HEK293 (cell line): Measurements from ENCODE around the gene COL18A1.

Experiments used
- KLF9 ChIP-seq: fragments of 450-650 bp; formaldehyde crosslinking; IDR thresholded peaks from 2 replicates; pipeline ENCODE4 v1.5.1; 2016; ENCODE audit warnings: missing biosample characterization, missing genetic modification characterization, low read depth
- SETDB1 ChIP-seq: IDR thresholded peaks from one replicate; pipeline ENCODE4 v1.6.1; 2017; ENCODE audit warnings: mild to moderate bottlenecking, low read length, moderate library complexity, mixed read lengths; ENCODE audit not compliant: insufficient read length
- SP2 ChIP-seq: fragments of 450-650 bp; formaldehyde crosslinking; IDR thresholded peaks from 2 replicates; pipeline ENCODE4 v1.5.1; 2016; ENCODE audit warnings: missing biosample characterization, missing genetic modification characterization
- SP7 ChIP-seq: fragments of 450-650 bp; formaldehyde crosslinking; IDR thresholded peaks from 2 replicates; pipeline ENCODE4 v1.5.1; 2016; ENCODE audit warnings: missing biosample characterization, missing genetic modification characterization
- YY2 ChIP-seq: fragments of 450-650 bp; formaldehyde crosslinking; IDR thresholded peaks from 2 replicates; pipeline ENCODE4 v1.5.1; 2016; ENCODE audit warnings: missing biosample characterization, missing genetic modification characterization
- ZFP37 ChIP-seq: fragments of 450-650 bp; formaldehyde crosslinking; IDR thresholded peaks from 2 replicates; pipeline ENCODE4 v1.5.1; 2016; ENCODE audit warnings: missing biosample characterization, missing genetic modification characterization
- ZNF274 ChIP-seq, 2 experiments: fragments of 200-500 bp in 1 of 2; fragments of 450-650 bp in 1 of 2; sonication (Bioruptor generic) in 1 of 2; formaldehyde crosslinking in 1 of 2; IDR thresholded peaks; 2 replicates each; pipeline versions ENCODE4 v1.5.1 to v1.6.1; 2014 to 2016; ENCODE audit warnings: borderline replicate concordance in 1 of 2, inconsistent platforms in 1 of 2, low read length in 1 of 2, missing biosample characterization in 1 of 2, missing genetic modification characterization in 1 of 2
- ZNF354C ChIP-seq: fragments of 450-650 bp; formaldehyde crosslinking; IDR thresholded peaks from 2 replicates; pipeline ENCODE4 v1.5.1; 2016; ENCODE audit warnings: missing biosample characterization, missing genetic modification characterization, low read depth, borderline replicate concordance
- ZNF423 ChIP-seq: fragments of 450-650 bp; formaldehyde crosslinking; IDR thresholded peaks from 2 replicates; pipeline ENCODE4 v1.5.1; 2016; ENCODE audit warnings: missing biosample characterization, missing genetic modification characterization
- ZNF660 ChIP-seq: fragments of 450-650 bp; IDR thresholded peaks from 2 replicates; pipeline ENCODE4 v1.5.1; 2018; ENCODE audit warnings: missing biosample characterization, mild to moderate bottlenecking, missing genetic modification characterization
- TF ChIP-seq, protein P1 (sequence below): fragments of 450-650 bp; formaldehyde crosslinking; IDR thresholded peaks from 2 replicates; pipeline ENCODE4 v1.5.1; 2016; ENCODE audit warnings: missing biosample characterization, missing genetic modification characterization
- TF ChIP-seq, protein P2 (sequence below): fragments of 450-650 bp; formaldehyde crosslinking; IDR thresholded peaks from 2 replicates; pipeline ENCODE4 v1.5.1; 2016; ENCODE audit warnings: missing biosample characterization, missing genetic modification characterization
- TF ChIP-seq, protein P3 (sequence below): fragments of 450-650 bp; formaldehyde crosslinking; IDR thresholded peaks from 2 replicates; pipeline ENCODE4 v1.5.1; 2017; ENCODE audit warnings: missing biosample characterization, missing genetic modification characterization
- TF ChIP-seq, protein P4 (sequence below): fragments of 450-650 bp; IDR thresholded peaks from 2 replicates; pipeline ENCODE4 v1.5.1; 2018; ENCODE audit warnings: missing biosample characterization, missing genetic modification characterization

DNA sequence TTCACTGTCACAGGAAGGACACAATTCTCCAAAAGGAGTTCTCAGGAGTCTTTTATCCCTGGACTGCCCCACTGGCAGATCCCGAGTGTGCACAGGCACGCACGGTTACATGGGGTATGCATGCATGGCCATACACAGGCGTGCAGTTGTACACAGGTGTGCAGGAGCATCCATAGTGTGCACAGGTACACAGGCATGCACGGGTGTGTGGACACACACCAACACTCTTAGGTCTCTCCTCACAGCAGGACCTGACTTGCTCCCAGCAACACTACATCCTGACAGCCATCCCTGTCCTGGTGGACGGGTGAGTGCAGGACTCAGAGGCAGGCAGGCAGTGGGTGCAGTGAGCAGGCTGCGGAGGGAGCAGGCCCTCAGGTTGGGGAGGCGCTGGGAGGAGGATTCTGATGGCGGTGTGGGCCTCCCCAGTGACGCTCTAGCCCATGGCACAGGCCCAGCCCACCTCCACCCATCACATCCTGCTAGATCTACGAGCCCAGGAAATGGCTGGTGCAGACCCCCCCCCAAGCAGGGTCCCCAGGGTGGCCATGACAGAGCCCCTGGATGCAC lies 108.9 kb downstream of the COL18A1 start:
- TF ChIP-seq, protein P1, sequence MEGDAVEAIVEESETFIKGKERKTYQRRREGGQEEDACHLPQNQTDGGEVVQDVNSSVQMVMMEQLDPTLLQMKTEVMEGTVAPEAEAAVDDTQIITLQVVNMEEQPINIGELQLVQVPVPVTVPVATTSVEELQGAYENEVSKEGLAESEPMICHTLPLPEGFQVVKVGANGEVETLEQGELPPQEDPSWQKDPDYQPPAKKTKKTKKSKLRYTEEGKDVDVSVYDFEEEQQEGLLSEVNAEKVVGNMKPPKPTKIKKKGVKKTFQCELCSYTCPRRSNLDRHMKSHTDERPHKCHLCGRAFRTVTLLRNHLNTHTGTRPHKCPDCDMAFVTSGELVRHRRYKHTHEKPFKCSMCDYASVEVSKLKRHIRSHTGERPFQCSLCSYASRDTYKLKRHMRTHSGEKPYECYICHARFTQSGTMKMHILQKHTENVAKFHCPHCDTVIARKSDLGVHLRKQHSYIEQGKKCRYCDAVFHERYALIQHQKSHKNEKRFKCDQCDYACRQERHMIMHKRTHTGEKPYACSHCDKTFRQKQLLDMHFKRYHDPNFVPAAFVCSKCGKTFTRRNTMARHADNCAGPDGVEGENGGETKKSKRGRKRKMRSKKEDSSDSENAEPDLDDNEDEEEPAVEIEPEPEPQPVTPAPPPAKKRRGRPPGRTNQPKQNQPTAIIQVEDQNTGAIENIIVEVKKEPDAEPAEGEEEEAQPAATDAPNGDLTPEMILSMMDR (tag by site-specific recombination) = no peak
- TF ChIP-seq ZNF423 (tag by site-specific recombination) = no peak
- TF ChIP-seq YY2 (tag by site-specific recombination) = no peak
- TF ChIP-seq, protein P2, sequence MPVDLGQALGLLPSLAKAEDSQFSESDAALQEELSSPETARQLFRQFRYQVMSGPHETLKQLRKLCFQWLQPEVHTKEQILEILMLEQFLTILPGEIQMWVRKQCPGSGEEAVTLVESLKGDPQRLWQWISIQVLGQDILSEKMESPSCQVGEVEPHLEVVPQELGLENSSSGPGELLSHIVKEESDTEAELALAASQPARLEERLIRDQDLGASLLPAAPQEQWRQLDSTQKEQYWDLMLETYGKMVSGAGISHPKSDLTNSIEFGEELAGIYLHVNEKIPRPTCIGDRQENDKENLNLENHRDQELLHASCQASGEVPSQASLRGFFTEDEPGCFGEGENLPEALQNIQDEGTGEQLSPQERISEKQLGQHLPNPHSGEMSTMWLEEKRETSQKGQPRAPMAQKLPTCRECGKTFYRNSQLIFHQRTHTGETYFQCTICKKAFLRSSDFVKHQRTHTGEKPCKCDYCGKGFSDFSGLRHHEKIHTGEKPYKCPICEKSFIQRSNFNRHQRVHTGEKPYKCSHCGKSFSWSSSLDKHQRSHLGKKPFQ (tag by site-specific recombination) = no peak
- TF ChIP-seq ZFP37 = no peak
- TF ChIP-seq ZNF660 = no peak
- TF ChIP-seq SETDB1 = no peak
- TF ChIP-seq ZNF274 (IDR thresholded peaks at IDR 0.05; ENCODE audit: low read length) = no peak
- no peak for TF ChIP-seq ZNF274 (tag by site-specific recombination; IDR thresholded peaks at IDR 0.05; ENCODE audit: borderline replicate concordance)
- no peak for TF ChIP-seq SP7 (tag by site-specific recombination)
- TF ChIP-seq KLF9 = no peak
- TF ChIP-seq, protein P3, sequence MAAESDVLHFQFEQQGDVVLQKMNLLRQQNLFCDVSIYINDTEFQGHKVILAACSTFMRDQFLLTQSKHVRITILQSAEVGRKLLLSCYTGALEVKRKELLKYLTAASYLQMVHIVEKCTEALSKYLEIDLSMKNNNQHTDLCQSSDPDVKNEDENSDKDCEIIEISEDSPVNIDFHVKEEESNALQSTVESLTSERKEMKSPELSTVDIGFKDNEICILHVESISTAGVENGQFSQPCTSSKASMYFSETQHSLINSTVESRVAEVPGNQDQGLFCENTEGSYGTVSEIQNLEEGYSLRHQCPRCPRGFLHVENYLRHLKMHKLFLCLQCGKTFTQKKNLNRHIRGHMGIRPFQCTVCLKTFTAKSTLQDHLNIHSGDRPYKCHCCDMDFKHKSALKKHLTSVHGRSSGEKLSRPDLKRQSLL = no peak
- TF ChIP-seq SP2 (tag by site-specific recombination) = no peak
- TF ChIP-seq, protein P4, sequence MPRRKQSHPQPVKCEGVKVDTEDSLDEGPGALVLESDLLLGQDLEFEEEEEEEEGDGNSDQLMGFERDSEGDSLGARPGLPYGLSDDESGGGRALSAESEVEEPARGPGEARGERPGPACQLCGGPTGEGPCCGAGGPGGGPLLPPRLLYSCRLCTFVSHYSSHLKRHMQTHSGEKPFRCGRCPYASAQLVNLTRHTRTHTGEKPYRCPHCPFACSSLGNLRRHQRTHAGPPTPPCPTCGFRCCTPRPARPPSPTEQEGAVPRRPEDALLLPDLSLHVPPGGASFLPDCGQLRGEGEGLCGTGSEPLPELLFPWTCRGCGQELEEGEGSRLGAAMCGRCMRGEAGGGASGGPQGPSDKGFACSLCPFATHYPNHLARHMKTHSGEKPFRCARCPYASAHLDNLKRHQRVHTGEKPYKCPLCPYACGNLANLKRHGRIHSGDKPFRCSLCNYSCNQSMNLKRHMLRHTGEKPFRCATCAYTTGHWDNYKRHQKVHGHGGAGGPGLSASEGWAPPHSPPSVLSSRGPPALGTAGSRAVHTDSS (tag by site-specific recombination) = no peak
- no peak for TF ChIP-seq ZNF354C (tag by site-specific recombination)
